Upper lobe of left lung (tissue), 4 donors: Measurements from ENCODE around the gene PPP1R2.
"Not testable (repeated sequence)": the region's sequence is repeated elsewhere in the genome, so short reads cannot be mapped to it uniquely, and the experiment has no call there.

Experiments used
- POLR2A ChIP-seq, 4 donors: fragments of 450-650 bp; IDR thresholded peaks; one replicate each; pipeline ENCODE4 v1.5.1; 2016 to 2017; ENCODE audit warnings: antibody characterized with exemption in 4 of 4, mild to moderate bottlenecking in 2 of 4
- TF ChIP-seq, protein P1 (sequence below), 6 experiments: fragments of 450-650 bp in 4 of 6; fragments of 200-600 bp in 2 of 6; sonication (generic) in 2 of 6; IDR thresholded peaks; one replicate each; pipeline ENCODE4 v1.5.1; 2016 to 2019; ENCODE audit warnings: antibody characterized with exemption in 6 of 6

DNA sequence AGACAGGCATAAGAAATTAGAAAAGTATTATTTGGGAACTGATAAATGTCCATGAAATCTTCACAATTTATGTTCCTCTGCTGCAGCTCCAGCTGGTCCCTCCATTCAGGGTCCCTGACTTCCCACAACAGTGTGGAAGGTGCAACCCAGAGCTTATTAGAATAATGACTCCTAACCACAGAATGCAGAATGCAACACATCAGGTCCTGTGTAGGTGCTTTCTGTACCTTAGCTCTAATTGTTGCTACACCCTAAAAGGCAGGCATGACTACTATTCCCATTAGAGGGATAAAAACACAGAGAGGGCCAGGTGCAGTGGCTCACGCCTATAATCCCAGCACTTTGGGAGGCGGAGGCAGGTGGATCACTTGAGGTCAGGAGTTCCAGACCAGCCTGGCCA is 47.3 kb upstream of the PPP1R2 start:
- not testable (repeated sequence) for TF ChIP-seq POLR2A (IDR thresholded peaks at IDR 0.05)
- TF ChIP-seq, protein P1, sequence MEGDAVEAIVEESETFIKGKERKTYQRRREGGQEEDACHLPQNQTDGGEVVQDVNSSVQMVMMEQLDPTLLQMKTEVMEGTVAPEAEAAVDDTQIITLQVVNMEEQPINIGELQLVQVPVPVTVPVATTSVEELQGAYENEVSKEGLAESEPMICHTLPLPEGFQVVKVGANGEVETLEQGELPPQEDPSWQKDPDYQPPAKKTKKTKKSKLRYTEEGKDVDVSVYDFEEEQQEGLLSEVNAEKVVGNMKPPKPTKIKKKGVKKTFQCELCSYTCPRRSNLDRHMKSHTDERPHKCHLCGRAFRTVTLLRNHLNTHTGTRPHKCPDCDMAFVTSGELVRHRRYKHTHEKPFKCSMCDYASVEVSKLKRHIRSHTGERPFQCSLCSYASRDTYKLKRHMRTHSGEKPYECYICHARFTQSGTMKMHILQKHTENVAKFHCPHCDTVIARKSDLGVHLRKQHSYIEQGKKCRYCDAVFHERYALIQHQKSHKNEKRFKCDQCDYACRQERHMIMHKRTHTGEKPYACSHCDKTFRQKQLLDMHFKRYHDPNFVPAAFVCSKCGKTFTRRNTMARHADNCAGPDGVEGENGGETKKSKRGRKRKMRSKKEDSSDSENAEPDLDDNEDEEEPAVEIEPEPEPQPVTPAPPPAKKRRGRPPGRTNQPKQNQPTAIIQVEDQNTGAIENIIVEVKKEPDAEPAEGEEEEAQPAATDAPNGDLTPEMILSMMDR (IDR thresholded peaks at IDR 0.05): not testable (repeated sequence)
